ENCODE data around the gene FOXB1. TPM values are rescaled to one million over a fixed set of nuclear protein-coding genes. Genes with fewer than 3 reads are reported as not detected.

Gene FOXB1
- total RNA-seq, 1 donor from 2014 or later, result not detected

DNA sequence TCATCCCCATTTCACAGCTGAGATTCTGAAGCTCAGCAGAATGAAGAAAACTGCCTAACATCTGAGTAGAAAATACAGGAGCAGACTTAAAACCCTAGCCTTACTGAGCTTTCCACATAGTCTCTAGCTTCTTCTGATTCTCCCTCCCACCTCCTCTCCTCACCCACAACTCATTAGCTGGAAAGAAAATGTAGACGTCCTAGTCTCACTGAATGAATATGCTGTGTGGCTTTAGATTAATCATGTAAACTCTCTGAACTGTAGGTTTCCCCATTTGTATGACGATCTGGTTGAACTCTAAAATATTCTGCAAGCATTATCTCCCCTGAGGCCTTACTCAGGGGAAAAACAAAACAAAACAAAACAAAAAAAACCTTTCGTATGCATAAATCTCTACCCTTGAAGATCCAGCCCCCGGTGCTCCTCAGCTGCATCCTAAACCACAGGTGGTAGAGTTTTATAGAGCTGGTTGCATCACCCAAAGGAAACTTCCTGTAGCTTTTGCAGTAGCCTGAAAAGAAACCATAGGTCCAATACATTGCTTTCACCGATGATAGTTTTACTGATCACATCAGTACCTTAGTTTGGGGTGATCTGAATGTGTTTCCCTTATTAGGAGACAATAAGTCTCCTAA is 40.6 kb downstream of the FOXB1 start:
- H3K4me3 ChIP-seq, result no peak overlapping the region
- H3K27ac ChIP-seq, result no peak overlapping the region
- H3K27me3 ChIP-seq, result no peaks in the 10 kb centered on the region
- DNase-seq (ENCODE audit: extremely low spot score in 2 of 2), result no peak
- H3K36me3 ChIP-seq, result no peaks in the 10 kb centered on the region
- intact Hi-C loops (cut with DNase I), result no loop called here
- H3K4me1 ChIP-seq, result no peaks in the 10 kb centered on the region
- TF ChIP-seq CTCF (IDR thresholded peaks at IDR 0.05) (no peak), POLR2AphosphoS5 (IDR thresholded peaks at IDR 0.05; ENCODE audit: insufficient read depth in 1 of 2, low read depth in 1 of 2) (no peak)
- H3K9me3 ChIP-seq, result no peaks in the 10 kb centered on the region

DNA sequence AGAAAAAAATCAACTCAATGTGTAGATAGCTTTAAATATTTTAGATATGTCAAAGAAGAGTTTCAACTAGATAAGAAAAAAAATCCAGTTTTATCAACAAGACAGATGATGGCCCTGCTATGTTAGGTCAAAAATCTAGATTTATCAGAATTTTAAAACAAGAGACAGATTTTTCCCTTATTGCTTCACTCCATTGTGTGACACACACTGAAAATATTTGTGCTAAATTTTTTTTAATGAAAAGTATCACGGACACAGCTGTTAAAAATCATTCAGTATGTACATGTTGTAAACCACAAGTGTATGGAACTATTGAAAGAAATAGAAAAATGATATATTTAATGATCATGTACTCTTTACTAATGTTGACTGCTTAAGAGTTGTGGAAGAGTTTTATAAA is 43.6 kb downstream of the FOXB1 start:
- Histone ChIP-seq H3K9me3 (no peaks in the 10 kb centered on the region), H3K27me3 (no peaks in the 10 kb centered on the region), H3K36me3 (no peaks in the 10 kb centered on the region), H3K4me3 (no peak overlapping the region), H3K4me1 (no peaks in the 10 kb centered on the region), H3K27ac (no peak overlapping the region)
- intact Hi-C loops (cut with DNase I), result no loop called here
- TF ChIP-seq POLR2AphosphoS5 (IDR thresholded peaks at IDR 0.05; ENCODE audit: insufficient read depth in 1 of 2, low read depth in 1 of 2), result no peak
- no peak for TF ChIP-seq POLR2A (IDR thresholded peaks at IDR 0.05)
- no peak for TF ChIP-seq CTCF (IDR thresholded peaks at IDR 0.05)
- DNase-seq (ENCODE audit: extremely low spot score in 2 of 2), result no peak

DNA sequence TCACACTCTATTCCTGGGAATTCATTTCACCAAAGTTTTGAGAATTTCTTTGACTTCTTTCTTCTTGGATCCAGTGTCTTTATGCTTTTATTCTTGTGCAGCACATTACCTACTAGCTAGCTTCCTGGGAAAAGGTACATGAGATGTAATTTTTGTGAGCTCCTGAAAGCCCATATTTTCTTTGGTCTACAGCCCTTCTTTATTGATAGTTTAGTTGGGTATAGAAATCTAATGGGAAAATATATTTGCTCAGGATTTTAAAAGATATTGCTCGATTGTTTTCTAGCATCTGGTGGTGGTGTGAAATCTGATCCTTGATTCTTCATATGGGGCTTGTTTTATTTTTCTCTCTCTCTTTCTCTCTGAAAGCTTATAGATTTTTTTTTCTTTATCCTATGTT is 45.8 kb downstream of the FOXB1 start:
- no peak for DNase-seq (ENCODE audit: extremely low spot score in 2 of 2)
- TF ChIP-seq CTCF (IDR thresholded peaks at IDR 0.05) (no peak), POLR2AphosphoS5 (IDR thresholded peaks at IDR 0.05; ENCODE audit: insufficient read depth in 1 of 2, low read depth in 1 of 2) (no peak), POLR2A (IDR thresholded peaks at IDR 0.05) (no peak)
- H3K36me3 ChIP-seq, result no peaks in the 10 kb centered on the region
- no peak overlapping the region for H3K4me3 ChIP-seq
- H3K4me1 ChIP-seq, result no peaks in the 10 kb centered on the region
- intact Hi-C loops (cut with DNase I), result no loop called here
- no peaks in the 10 kb centered on the region for H3K9me3 ChIP-seq
- no peaks in the 10 kb centered on the region for H3K27me3 ChIP-seq
- no peak overlapping the region for H3K27ac ChIP-seq

DNA sequence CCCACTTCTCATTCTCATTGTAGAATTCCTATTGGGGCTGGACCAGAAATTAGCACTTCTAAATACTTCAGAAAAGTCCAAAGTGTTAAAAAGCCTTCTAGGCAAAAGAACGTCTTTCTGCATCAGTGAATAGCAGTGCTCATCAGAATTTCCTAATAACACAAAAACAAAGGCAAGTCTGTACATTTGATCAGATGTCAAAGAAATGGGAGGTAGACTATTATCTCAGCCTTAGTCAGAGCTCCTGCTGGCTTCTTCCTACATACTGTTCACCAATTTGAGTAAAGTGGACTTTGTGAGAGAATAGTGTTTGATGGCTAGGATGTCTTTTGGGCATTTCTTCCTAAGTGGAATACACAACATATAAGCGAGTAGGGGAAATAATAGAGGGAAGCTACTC is 48.7 kb downstream of the FOXB1 start:
- Histone ChIP-seq H3K4me3 (no peak overlapping the region), H3K4me1 (no peaks in the 10 kb centered on the region), H3K27ac (no peak overlapping the region), H3K36me3 (no peaks in the 10 kb centered on the region), H3K27me3 (no peaks in the 10 kb centered on the region), H3K9me3 (no peaks in the 10 kb centered on the region)
- no peak for DNase-seq (ENCODE audit: extremely low spot score in 2 of 2)
- TF ChIP-seq CTCF (IDR thresholded peaks at IDR 0.05), result no peak
- TF ChIP-seq POLR2A (IDR thresholded peaks at IDR 0.05), result no peak
- intact Hi-C loops (cut with DNase I), result no loop called here

DNA sequence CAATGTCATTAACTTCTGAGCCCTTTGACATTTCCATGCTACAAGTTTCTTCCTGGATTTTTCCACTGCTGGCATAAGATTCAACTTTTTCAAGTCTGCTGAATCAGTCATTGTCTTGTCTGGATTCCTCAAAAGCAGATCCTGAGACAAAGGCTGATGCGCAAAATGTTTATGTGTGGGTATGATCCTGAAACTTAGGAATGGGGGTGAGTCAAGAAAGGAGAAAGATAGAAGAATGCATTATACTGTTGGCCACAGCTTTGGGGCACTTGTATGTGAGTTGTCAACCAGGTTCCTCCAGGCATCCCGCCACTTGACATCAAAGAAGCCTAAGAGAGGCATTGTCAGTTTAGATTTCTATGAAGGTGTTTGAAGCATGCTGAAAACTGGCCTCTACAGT is 50.4 kb downstream of the FOXB1 start:
- no peak for TF ChIP-seq CTCF (IDR thresholded peaks at IDR 0.05)
- no peak for TF ChIP-seq POLR2AphosphoS5 (IDR thresholded peaks at IDR 0.05; ENCODE audit: insufficient read depth in 1 of 2, low read depth in 1 of 2)
- TF ChIP-seq POLR2A (IDR thresholded peaks at IDR 0.05), result no peak
- Histone ChIP-seq H3K4me3 (no peak overlapping the region), H3K4me1 (no peaks in the 10 kb centered on the region), H3K9me3 (no peaks in the 10 kb centered on the region), H3K27me3 (no peaks in the 10 kb centered on the region), H3K36me3 (no peaks in the 10 kb centered on the region), H3K27ac (no peak overlapping the region)
- DNase-seq (ENCODE audit: extremely low spot score in 2 of 2), result no peak
- intact Hi-C loops (cut with DNase I), result no loop called here

All from vagina (tissue), 2 donors.